ENCODE results near the gene MYBPC2.

GRCh38 chr19:50392759-50393158, 39.9 kb upstream of the MYBPC2 start:
- TF ChIP-seq POLR2A (IDR thresholded peaks at IDR 0.05) = no peak
- TF ChIP-seq, protein P1, sequence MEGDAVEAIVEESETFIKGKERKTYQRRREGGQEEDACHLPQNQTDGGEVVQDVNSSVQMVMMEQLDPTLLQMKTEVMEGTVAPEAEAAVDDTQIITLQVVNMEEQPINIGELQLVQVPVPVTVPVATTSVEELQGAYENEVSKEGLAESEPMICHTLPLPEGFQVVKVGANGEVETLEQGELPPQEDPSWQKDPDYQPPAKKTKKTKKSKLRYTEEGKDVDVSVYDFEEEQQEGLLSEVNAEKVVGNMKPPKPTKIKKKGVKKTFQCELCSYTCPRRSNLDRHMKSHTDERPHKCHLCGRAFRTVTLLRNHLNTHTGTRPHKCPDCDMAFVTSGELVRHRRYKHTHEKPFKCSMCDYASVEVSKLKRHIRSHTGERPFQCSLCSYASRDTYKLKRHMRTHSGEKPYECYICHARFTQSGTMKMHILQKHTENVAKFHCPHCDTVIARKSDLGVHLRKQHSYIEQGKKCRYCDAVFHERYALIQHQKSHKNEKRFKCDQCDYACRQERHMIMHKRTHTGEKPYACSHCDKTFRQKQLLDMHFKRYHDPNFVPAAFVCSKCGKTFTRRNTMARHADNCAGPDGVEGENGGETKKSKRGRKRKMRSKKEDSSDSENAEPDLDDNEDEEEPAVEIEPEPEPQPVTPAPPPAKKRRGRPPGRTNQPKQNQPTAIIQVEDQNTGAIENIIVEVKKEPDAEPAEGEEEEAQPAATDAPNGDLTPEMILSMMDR (IDR thresholded peaks at IDR 0.05) = no peak

All from tibial nerve (tissue), 3 donors.